Coronary artery (tissue), 2 donors: ENCODE measurements around the gene OGDHL.

Experiments
- DNase-seq: peaks from one replicate; pipeline ENCODE4 v3.0.0-alpha.2; 2017; ENCODE audit warnings: low spot score
- H3K27ac ChIP-seq, 2 donors: fragments of 200-600 bp; sonication (generic); one replicate each; pipeline ENCODE4 v1.5.1; 2016 to 2019
- H3K4me3 ChIP-seq: fragments of 200-600 bp; sonication (generic); 2 replicates; pipeline ENCODE4 v1.5.1; 2016; ENCODE audit warnings: mild to moderate bottlenecking, moderate library complexity
- CTCF ChIP-seq: fragments of 200-600 bp; sonication (generic); IDR thresholded peaks from one replicate; pipeline ENCODE4 v1.5.1; 2019; ENCODE audit warnings: antibody characterized with exemption

The OGDHL gene

DNA sequence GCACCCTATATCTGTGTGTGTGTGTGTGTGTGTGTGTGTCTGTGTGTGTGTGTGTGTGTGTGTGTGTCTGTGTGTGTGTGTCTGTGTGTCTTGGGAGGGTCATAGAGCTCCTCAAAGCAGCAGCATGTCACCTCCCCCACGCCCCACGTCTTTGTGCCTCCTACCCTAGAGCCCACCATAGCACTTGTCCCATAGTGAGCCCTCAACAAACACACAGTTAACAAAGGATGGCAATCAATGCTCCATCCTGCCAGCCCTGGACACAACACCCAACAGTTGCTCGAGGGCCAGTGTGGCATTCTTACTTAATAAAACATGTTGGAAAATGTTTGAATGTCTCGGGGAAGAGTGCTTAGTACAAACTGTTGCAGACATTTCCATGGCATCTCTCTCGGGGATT is 52.2 kb downstream of the OGDHL start:
- no peak overlapping the region for H3K4me3 ChIP-seq
- no peak for TF ChIP-seq CTCF
- H3K27ac ChIP-seq: no peak overlapping the region
- no peak for DNase-seq

- H3K4me3 ChIP-seq: no peak overlapping the region
- no peak for TF ChIP-seq CTCF
- DNase-seq: no peak
- H3K27ac ChIP-seq: no peak overlapping the region
Measured at GRCh38 chr10:49707585-49707984, 54.5 kb downstream of the OGDHL start.

- TF ChIP-seq CTCF: no peak
- H3K4me3 ChIP-seq: no peak overlapping the region
- DNase-seq: no peak
- H3K27ac ChIP-seq: no peak overlapping the region
Measured at GRCh38 chr10:49700997-49701396, 61.1 kb downstream of the OGDHL start.

DNA sequence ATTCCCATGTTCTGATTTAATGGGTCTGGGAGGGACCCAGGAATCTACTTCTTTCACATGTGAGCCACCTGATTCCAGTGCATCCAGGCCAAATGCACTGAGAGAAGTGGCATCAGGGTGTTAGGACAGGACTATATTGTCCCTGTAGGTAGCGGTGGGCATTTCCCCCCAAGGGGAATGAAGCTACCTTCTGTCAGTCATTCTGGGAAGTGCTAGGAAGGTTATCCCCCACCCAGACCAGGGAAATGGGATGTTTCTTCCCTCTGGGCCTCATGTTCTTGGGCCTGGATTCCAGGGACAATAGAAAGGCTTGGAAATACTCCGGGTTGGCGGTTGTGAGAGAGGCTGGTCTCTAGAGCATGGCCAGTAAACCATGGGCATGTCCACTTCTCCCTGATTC is 61.9 kb downstream of the OGDHL start:
- no peak for DNase-seq
- TF ChIP-seq CTCF: no peak
- Histone ChIP-seq H3K4me3 (no peak overlapping the region), H3K27ac (no peak overlapping the region)

DNA sequence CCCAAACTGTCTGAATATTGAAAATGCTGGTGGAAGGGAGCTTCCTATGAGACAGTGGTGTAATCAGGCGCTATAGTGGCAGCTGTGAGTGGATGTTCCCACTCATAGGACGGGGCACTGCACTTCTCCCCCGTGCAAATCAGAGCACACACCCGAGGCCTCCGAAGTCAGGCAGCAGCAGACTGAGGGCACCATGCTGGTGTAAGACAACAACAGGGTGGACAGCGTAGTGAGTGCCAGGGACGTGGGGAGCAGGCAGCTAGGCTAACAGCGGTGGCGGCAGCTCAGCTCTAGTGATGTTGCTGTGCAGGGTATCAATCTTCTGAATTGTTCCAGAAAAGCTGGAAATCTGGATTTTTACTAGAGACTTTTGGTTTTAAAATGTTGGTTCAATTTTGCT is 63.4 kb downstream of the OGDHL start:
- Histone ChIP-seq H3K27ac (no peak overlapping the region), H3K4me3 (no peak overlapping the region)
- TF ChIP-seq CTCF: no peak
- DNase-seq: no peak

DNA sequence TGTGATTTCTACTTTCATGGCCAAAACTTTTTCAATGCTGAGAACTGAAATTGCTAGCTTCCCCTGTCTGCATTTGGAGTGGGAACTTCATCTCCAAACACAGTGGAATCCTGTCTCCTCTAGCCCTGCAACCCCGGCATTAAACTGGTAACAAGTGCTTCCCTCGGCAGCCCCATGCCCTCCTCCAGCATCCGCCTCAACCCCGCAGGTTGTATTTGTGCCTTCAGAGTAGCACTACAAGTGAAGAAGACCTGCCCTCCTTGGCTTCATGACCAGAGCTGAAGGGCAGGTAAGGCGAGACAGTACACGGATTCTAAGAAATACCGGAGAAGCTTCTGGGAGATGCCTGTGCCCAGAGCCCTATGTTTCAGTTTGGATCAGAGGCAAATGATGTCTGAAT is 65.8 kb downstream of the OGDHL start:
- no peak for TF ChIP-seq CTCF
- no peak for DNase-seq
- no peak overlapping the region for H3K27ac ChIP-seq
- H3K4me3 ChIP-seq: no peak overlapping the region

- no peak for DNase-seq
- TF ChIP-seq CTCF: no peak
- Histone ChIP-seq H3K27ac (no peak overlapping the region), H3K4me3 (no peak overlapping the region)
Measured at GRCh38 chr10:49694466-49694865, 67.7 kb downstream of the OGDHL start.
